ENCODE data around the gene RNASEH2B.

The RNASEH2B gene

DNA sequence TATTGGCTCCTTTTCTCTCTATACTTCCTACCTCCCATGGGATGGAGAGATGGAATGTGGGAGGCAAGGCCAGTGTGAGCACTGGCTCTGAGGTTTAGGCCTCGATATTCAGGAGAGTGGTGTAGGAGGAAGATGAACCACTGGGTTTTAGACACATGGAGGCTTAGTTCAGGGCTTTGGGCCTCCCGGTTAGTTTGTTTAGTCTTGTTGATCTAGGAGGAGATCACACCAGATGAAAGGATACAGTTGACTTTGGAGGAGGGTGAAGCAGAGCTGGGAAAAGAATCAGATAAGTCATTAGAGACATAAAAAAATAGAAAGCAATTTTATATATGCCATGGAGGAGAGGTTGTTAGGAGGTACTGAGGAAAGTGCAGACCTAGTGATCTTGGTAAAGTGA is 30.9 kb downstream of the RNASEH2B start:
- DNase-seq (ENCODE audit: low read depth), result no peak

DNA sequence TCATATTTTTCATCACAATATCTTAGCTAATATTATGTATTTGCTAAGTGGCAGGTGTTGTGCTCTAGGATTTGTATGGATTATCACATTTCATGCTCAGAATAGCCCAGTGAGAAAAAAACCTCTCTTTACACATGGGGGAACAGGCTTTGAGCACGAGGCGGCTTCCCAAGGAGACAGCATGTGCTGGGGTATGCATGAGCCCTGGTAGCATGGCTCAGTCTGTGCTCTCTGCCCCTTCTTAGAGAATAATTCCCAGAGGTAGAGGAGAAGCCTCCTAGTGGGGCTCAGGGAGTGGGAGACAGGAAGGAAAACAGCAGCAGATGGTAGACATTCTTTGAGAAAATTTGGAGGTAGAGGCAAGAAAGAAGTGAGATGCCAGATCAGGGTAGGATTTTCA is 31.6 kb downstream of the RNASEH2B start:
- no peak for DNase-seq (ENCODE audit: low read depth)

DNA sequence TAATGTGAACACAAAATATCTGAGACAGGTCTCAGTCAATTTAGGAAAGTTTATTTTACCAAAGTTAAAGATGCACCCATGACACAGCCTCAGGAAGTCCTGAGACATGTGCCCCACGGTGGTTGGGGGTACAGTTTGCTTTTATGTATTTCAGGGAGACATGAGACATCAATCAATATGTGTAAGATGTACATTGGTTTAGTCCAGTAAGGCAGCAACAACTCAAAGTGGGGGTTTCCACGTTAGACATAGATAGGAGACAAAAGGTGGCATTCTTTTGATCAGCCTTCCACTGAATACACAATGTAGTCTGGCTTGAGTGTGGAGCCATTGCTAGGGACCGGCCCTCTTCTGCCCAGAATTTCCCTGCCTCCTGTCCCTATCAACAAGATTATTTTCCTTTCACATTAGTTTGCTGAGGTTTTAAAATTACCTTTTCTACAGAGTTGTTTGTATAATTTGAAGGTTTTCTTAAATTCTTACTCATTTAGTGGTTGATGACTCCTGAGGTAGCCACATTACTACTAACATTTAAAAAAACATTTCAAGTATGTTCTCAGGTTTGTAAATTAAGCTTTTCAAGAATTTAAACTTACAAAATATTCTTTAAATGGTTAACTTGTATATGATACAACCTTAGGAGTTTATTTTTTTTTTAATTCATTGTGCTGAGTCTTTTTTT is 33.2 kb downstream of the RNASEH2B start:
- no peak for DNase-seq (ENCODE audit: low read depth)

DNA sequence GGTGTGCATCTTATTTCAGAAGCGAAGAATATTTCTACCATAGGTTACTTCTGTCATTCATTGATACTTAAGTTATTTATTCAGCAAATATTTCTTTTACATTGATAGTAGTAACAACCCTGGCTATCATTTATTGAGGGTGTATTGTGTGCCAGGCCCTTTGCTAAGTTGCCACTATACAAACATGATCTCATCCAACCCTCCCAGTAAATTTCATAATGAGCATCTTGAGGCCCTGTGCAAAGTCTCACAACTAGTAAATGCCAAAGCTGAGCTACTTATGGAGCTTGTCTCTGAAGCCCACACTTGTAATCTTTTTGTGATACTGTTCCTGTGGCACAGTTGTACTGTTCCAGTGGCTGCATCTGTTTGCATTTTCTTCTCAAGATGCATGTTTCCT is 36.1 kb downstream of the RNASEH2B start:
- no peak for DNase-seq (ENCODE audit: low read depth)

DNA sequence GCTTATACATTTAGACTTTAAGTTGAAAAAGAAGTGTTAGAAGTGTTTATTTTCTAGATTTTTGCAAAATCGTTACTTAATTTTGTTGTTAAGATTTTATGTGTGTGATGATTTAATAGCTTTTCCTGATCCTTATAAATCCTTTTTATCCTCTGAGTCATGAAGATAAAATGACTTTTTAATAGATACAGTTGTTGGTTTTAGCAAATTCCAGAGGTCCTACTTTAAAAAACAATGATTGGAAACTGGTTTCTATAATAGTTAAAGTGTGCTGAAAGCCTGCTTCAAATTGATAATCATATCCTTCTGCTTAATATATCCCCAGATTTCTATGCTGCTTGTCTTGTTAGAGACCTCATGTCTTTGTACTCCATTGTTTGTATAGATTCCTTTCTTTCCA is 39.0 kb downstream of the RNASEH2B start:
- DNase-seq (ENCODE audit: low read depth), result peak; percentile 24

DNA sequence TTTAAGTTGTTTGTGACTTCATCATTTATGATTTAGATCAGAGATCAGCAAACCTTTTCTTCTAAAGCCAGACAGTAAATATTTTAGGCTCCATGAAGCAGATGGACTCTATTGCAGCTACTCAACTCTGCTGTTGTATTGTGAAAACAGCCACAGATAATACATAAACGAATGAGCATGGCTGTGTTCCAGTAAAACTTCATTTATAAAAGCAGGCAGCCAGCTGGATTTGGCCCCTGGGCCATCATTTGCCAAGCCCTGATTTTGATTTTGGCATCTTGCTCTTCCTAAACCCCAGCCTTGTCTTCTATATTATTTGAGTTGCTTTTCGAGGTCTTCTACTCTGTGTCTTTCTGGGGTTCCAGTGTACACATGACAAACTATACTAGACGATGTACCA is 41.3 kb downstream of the RNASEH2B start:
- no peak for DNase-seq (ENCODE audit: low read depth)

DNA sequence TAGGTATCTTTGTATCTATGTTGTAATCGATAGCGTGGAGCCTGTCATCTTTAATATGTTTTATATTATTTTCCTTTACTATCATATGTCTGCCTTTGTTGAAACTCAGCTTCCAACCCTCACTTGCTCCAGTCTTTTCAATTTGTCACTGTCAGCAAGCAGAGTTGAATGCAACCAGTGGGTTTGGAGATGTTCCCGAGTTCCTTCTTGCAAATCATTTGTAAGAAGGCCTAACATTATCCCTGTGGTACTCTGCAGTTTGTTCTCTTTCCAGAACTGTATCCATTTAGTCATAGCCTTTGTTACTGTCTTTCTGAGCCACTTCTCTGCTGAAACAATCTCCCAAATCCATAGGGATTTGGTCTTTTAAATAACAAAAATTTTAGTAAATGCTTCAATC is 41.8 kb downstream of the RNASEH2B start:
- peak; percentile 21 for DNase-seq (ENCODE audit: low read depth)

DNA sequence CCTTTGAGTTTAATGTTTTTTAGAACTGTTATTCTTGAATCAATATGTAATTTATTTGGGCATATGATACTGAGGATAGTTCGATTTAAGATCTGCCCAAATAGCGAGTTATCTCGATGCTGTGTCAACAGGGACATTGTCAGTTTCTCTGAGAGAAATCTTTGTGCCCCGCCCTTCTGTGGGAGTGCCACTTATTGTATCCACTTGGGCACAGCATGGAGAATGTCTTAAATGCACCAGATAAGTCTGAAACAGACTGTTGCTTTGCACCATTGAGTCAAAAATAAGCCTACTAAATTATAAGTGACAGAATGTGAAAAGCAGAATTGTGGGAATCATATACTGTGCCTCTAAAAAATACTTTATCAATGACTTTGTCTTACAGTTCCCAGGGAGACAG is 45.6 kb downstream of the RNASEH2B start:
- no peak for DNase-seq (ENCODE audit: low read depth)

DNA sequence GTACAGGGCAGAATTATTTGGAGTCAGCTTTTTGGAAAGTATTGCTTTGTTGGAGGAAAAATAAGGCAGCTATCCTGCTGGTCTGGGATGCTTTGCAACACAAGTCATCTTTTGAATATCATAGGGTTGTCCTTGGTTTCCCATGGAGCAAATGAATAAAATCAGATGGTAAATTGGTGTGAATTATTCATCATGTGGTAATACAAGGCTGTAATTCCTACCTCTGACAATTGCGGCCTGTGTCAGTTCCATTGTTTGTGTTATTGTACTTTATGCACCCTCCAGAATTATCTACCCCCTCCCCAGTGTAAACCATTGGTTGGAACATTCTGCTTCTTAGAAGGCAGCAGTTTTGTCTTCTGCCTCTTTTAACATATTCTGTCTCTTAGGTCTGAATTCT is 46.2 kb downstream of the RNASEH2B start:
- no peak for DNase-seq (ENCODE audit: low read depth)

DNA sequence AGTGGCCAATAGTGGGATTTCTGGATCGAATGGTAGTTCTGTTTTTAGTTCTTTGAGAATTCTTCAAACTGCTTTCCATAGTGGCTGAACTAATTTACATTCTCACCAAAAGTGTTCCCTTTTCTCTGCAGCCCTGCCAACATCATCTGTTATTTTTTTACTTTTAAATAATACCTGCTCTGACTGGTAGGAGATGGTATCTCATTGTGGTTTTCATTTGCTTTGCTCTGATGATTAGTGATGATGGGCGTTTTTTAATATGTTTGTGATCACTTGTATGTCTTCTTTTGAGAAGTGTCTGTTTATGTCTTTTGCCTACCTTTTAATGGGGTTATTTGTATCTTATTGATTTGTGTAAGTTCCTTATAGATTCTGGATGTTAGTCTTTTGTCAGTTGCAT is 48.0 kb downstream of the RNASEH2B start:
- DNase-seq (ENCODE audit: low read depth), result no peak

DNA sequence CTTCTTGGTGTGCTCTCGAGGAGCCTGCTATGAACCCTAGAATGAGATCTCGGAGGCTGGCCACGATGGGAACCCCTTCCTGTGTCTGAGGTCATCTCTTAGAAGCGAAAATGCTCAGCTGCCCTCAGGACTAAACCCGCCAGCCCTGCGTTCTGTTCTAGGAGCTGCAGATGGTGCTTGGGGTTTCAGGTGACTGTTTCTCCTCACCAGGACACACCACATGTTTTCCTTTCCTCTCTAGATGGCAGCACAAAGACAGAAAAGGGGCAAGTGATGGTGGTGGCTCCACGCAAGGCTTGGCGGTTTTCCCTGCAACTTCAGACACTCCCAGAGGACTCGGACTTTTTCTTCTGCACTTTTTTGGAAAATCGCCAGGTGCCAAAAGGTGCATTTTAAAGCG is 60.1 kb downstream of the RNASEH2B start:
- DNase-seq (ENCODE audit: low read depth), result no peak

DNA sequence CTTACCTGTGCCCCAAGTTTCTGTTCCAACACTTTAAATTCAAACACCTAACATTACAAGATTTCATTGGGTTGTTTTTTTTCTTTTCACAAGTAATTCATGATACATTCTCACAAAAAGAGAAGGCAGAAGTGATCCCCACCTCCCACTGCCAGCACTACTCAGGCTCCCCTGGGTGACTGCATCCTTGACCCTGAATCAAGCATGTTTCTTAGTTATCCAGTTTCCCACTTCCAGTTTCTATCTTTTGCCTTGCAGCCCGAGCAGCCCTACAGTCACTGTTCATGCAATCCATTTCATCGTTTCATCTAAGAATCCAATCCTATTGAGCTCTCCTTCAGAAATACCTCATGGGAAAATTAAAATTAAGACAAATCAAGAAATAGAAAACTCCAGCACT is 61.4 kb downstream of the RNASEH2B start:
- DNase-seq (ENCODE audit: low read depth), result no peak

DNA sequence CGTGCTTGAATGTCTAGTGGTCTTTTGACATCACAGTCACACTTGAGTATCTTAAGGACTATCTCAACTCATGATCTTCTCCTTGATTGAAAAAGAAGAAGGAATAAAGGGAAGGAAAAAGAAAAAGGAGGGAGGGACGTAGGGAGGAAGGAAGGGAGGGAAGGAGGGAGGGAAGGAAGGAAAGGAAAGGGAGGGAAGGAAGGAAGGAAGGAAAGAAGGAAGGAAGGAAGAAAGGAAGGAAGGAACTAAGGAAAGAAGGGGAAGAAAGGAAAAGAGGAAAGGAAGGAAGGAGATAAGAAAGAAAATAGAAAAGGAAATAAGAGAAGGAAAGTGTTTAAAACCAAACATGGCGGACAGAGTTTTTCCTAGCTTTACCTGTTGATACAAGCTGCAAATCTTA is 64.7 kb downstream of the RNASEH2B start:
- no peak for DNase-seq (ENCODE audit: low read depth)

DNA sequence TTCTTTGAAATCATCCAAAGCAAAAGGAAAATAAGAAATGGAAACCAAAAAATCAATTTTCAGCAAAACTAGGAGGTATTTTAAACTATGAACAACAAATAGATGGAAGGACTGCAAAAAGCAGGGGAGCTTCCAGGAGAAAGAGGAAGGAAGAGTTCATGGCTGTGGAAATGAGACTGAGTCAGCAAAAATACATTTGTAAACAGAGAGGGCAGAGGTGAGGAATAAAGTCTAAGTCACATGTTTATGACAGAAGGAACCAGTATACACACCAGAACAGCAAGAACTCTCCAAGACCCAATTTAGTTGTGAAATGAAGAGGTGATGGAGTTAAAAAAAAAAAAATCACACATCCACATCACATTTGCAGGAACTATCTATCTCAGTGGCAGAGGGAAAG is 69.6 kb downstream of the RNASEH2B start:
- no peak for DNase-seq (ENCODE audit: low read depth)

DNA sequence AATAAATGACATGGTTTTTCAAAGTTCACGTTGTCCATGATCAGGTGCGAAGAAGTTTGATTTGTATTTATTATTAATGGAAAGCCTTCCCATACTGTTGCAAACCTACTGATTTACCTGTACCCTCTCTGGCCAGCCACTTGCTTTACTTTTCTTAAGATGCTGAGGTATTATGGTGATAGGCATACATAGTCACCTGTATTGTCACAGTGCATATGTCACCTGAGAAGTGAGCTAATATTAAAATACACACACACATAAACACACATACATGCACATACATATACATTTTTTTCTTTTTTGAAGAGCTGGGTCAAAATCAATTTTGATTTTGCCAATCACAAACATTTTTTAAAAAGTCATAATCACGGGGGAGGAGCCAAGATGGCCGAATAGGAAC is 72.1 kb downstream of the RNASEH2B start:
- DNase-seq (ENCODE audit: low read depth), result no peak

DNA sequence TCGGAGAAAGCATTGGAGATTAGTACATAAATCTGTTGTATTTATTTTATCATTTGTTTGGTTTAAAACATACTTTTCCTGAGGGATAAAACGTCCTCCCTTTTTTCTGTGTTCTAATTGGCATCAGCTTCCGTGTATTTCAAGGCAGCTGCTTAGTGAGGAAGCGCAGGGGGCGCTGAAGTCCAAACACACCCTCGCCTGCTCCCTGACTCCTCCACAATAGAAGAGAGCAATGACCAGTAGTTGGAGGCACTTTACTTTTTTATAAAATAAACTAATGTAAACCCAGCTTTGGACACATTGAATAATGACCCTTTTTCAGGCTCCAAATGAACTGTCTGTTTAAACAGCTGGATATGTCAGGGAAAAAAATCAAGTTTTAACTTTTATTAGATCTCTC is 79.9 kb downstream of the RNASEH2B start:
- DNase-seq (ENCODE audit: low read depth), result no peak

DNA sequence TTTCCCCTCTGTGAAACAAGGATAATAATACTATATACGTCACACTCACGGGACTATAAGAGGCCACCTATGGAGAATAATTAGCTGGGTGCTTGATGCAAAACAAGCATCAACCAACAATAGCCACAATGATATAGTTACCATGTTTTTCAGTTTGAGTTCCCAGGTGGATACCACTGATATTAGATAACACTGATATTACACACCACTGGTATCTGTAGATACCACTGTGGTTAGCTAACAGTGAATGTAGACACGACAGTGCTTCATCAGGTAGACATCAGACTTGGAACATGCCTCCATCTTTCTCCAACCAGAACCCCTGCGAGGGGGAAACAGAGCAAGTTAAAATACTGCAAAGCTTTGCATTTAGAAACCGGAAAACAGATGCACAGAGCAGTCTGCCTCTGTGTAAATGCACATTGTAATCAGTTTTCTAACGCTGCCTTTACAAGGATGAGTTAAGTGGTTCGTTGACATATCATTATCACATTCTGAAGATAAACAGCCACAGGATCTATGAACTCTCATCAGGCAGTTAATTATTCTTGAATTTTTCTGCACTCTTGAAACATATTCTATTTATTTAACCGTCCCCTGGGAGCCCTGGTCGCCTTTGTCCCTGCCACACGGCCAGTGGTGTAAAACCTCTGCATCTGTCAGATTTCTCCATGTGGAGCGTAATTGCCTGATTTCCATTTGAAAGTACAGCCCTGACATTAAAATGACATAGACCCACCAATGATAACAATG is 80.7 kb downstream of the RNASEH2B start:
- no peak for DNase-seq (ENCODE audit: low read depth)

DNA sequence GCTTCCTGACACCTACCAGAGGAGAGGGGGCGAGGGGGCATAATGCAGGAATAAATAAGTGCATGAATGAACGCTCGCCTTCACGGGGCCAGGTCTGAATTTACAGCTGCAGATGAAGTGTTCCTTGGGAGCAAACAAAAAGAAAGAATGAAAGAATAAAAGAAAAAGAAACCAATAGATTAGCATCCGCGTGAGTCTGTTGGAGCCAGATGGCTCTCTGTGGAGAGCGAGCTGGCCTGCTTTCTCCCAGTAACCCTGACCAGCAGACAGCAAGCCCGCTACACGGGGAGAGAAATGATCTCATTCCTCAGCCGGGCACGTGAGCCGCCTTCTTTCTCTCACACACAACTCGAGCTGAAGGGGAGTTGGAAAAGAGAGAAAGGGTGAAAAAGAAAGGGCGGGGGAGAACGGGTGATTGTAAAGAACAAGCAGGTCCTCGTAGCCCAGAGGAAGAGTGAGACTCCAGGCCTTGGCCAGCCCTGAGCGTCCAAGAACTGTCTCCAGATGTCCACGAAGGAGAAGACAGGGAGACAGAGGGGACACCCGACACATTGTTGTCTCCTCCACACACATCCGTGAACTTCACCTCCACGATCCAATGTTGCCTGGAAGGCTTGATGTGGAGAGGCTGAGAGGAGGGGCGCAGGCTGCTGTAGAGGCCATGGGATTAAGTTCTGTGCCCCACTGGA is 81.4 kb downstream of the RNASEH2B start:
- peak; percentile 31 for DNase-seq (ENCODE audit: low read depth)

DNA sequence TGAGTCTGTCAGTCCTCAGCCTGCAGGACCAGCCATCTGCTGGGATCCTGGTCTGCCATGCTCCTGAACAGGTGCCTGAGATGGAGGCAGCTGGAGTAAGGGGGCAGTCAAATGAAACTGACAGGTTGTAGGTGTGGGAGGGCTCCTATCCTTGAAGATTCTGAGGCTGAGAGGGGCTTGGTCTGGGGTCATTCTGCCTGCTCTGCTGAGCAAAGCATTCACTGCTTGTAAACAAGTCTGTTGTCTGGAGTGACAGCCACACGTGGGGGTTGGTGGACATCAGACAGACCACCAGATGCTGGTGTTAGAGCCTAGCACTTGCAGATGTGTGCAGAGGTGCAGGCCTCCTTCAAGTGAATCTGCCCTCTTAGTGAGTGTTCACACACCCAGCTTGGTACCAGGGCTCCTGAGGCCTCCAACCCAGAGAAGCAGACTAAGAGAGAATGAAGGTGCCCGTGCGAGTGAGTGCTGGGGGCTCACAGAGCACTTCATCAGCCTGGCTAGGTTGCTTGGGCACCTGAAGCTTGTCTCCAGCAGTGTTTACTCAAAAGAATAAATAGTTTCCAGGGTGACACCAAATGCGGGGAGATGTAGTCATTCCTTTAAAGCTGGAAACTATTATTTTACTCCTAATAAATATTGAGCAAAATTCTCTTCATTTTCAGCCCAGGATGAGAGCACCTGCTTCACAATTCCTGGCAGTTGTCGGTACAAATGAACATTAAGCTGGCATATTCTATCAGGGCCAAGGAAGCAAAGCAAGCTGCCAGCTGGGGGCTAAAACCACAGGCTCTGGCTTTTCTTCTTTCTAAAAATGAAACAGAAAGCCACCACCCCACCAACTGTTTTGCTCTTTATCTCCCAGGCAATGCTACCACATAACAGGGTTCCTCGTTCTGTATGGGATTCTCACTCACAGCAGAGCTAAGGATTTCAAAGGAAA is 82.3 kb downstream of the RNASEH2B start:
- no peak for DNase-seq (ENCODE audit: low read depth)

DNA sequence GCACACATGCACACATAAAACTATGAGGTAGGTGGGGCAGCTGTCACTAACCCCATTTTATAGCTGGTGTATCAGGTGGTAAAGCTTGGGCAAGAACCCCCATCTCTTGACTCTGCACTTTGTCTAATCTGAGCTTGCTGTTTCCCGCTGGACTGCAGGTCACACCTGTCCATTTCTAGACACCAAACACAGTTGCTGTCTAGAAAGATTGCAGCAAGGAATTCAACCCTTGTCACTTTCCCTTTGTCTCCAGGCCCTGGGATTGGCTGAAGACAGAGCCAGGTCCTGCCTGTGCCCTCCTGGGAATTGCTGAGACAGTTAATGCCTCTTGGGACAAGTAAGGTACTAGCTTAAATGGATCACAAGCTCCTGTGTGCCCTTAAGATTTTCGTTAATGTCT is 83.8 kb downstream of the RNASEH2B start:
- no peak for DNase-seq (ENCODE audit: low read depth)

DNA sequence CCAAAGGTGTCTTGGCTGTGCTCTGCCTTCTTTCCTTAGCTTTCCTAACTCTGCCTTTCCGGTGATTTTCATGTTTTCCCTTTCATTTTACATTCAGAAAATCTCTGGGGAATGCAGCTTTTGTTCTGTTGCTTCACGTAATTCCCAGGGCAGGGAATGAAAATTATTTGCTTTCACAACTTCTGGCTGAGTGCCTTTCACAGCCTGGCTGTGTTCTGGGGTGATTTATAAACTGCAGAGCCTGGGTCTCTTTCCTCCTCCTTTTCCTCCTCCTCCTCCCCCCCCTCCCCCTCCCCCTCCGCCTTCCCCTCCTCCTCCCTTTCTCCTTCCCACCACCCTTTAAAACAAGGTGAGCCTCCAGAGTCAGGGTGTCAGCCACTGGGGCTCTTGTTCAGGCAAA is 84.3 kb downstream of the RNASEH2B start:
- peak; percentile 28 for DNase-seq (ENCODE audit: low read depth)

DNA sequence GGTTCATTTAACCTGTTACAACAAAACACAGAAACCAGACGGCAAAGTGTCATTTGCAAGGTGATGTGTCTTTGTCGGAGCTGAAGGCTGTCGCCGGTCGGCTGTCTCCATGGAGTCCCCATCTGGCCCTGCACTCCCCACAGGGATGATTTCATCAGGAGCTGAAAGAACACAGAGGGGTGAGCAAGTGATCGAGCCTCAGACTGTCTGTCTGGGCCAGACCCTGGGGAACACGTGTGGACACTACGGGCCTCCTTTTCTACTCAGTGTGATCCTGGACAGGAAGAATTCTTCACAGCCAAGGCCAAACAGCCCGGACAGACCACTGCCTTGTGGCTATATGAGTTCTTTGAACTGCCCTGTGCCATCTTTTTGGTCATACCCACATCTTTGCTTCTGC is 85.1 kb downstream of the RNASEH2B start:
- no peak for DNase-seq (ENCODE audit: low read depth)

All from GM04503 (cell line).